ENCODE measurements around the gene PKD1L1.
A peak's percentile ranks its signal among the peaks of the same experiment; 100 is the strongest.

The PKD1L1 gene

DNA sequence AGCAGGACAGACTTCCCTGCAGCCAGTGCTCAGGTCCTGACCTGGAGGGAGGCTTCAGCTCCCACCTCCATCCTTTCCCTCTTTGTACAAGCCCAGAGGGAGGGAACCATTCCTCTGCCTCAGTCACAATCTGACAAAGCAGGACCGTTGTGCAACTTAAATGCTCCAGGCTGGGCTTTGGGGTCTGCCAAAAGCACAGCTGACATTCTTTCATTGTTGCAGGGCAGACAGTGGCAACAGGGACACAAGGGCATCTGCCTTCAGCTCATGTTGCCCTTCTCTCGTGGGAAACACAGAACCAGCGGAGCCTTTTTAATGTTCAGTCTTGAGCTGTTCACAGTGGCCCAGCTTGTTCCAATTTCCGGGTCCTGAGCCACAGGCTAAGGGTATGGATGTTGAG, 210.7 kb downstream of the PKD1L1 start:
- peak in 1 of 42 donors; percentile 32 for DNase-seq
- intact Hi-C loops (cut with DNase I), result no loop called here

DNA sequence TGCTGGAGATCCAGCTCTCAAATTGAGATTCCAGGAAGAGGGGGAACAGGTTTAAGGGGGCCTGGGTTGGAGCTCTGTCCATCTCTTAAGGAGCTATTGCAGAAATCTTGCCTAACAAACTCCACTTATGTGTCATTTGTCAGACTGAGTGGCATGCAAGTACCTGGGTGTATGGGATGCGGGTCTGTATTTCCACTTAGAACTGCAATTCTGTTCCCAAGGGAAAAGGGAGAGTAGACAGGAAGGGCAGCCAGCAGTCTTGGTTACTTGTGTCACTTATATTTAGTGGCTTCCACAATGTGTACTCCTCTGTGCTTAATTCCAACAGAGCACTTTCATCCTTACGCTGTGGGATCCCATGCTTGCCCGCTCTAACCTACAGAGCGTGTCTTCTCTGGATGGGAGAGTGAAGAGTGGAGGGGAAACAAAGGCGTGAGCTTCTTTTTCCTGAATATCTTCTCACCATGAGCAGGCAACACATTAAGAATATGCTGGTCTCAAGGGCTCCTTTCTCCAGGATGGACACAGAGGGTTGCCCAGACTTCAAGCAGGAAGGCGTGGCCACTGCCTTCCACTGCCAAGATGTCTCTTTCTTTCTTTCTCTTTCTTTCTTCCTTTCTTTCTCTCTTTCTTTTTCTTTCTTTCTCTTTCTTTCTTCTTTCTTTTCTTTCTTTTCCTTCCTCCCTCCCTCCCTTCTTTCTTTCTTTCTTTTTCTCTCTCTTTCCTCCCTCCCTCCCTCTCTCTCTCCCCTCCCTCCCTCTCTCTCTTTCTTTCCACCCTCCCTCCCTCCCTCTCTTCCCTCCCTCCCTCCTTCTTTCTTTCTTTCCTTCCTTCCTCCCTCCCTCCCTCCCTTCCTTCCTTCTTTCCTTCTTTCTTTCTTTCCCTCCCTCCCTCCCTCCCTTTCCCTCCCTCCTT, 212.6 kb downstream of the PKD1L1 start:
- intact Hi-C loops (cut with DNase I), result no loop called here
- no peak for DNase-seq

DNA sequence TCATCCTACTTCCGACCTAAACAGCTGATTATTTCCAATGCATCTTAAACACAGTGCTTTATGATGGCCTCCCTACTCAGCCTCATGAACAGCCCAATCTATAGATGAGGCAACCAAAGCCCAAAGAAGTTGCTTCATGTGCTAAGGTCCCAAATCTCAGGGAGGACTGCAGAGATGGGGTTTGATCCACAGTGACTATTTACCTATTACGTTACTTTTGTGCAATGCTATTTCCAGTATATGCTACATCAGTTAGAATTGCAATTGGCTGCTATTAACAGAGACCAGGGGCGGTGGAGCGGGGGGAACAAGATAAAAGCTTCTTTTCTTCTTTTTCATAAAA, 213.3 kb downstream of the PKD1L1 start:
- DNase-seq, result no peak
- intact Hi-C loops (cut with DNase I), result no loop called here

DNA sequence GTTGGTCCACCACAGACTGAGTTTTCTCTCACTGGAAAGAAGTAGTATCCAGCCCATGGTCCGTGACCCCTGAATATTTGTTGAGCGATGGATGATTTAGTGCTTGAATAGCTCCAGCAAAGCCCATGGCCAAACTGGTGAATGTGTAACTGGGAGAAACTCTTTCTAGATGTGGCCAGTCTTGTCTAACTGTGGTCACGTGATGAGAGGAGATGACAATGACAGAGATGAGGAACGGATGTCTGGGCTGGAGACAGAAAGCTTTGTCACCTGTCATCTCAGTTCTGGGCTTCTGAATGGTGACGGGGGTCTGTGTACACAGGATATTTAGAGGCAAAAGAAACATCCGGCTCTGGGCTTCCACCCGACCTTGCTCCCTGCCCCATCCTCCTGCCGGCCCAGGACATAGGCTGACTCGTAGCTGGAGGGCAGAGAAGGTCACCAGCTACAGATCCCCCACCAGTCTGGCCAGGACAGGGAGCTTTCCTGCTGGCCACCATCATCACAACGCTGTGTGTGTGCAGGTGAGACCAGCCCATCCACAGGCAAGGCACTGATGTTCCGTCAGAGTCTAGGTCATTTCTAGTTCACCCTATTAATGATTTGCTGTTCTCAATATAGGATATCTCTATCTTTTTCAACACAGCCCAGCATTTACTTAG, 213.8 kb downstream of the PKD1L1 start:
- intact Hi-C loops (cut with DNase I), result no loop called here
- no peak for DNase-seq

DNA sequence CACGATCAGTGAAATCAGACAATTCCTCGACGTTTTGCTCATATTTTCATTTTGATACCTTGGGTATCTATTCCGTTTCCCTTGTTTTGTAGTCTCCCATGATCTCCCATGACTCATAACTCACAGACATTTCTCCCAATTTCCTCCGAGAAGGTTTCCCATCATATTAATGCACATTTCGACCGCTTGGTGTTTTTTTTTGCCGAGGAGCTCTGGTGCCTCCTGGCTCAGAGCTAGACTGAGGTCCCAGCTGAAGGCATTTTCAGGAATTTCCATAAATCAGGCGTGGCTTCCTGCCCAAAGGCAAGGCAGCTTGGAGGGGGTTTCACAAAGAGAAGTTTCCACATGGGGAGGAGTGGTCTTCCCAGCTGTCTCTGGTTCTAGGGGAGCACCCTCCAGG, 218.1 kb downstream of the PKD1L1 start:
- intact Hi-C loops (cut with DNase I), result no loop called here
- peak in 1 of 42 donors; percentile 7 for DNase-seq

DNA sequence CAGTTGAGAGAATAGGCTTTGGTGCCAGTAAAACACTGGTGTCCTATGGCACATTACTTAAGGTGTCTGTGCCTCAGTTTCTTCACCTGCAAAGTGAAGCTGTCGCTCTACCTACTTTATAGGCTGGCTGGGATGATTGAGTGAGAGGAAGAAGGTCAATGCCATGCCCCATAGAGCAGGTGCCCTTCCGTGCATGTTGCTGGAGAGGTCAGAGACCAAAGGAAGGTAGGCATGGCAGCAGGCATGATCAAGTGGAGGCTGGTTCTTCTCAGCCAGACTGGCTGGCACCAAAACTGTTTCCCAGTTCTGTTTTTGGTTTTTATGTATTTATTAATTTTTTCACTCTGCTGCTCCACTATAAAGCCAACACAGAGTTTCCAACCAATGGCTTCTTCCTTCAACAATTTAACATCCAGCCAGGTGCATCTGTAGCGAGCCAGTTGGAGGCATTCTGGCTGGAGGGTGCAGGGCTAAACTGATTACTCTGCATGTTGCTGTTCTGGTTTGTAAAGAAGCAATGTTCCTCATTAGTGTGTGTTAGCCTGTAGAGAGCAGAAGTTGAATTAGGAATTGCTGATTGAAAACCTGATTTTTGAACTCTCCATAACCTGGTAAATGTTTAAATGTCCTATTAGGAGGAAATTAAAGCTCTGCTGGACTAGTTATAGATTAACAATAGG, 222.1 kb downstream of the PKD1L1 start:
- intact Hi-C loops (cut with DNase I), result no loop called here
- peak in 1 of 42 donors; percentile 16 for DNase-seq

DNA sequence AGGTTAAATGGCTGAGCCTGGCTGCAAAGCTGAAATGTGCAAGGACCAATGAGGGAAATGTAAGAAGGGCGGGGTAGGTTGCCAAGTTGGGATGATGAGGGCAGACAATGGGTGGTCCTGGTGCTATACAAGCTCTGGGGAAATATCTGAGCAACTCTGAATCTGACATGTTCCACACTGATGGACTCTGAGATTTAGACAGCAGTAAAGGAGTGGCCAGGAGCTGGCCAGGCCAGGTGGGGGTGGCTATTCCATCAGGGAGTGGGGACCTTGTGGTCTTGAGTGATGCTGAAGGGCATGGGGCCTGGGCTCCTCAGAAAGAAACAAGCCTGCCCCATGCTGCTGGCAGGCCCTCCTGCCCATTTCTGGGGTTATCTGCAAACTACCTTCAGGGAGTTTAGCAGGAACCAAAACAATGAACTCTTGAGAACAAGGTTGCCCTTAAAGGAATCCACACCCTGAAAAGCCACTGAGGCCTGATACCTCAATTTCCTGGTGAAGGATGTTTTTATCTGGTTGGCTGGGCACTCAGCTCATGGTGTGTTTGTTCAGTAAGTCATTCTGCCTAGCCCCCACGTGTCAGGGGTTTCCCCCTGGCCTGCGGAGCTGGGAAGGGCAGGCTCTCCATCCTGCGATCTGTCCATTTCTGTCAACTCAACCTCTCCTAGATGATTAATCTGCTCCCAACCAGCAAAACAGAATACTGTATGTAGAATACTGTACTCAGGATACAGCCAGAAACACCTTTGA, 223.1 kb downstream of the PKD1L1 start:
- DNase-seq, result peak in 1 of 42 donors; percentile 21

More for the DNA sequence above, 223.1 kb downstream of the PKD1L1 start:
- intact Hi-C loops (cut with DNase I), result no loop called here

All from head of caudate nucleus (tissue), 42 donors.